ENCODE results near the gene MAP3K10. TPM values are rescaled to one million over a fixed set of nuclear protein-coding genes. Genes with fewer than 3 reads are reported as not detected.
A peak's percentile ranks its signal among the peaks of the same experiment; 100 is the strongest.

Gene MAP3K10
- 10.7 and 11.9 TPM in 2 replicates for polyA plus RNA-seq (2012; rRNA removed)
- polyA plus RNA-seq (2012; cell fraction: cytosol; rRNA removed) = 3.8 and 5.8 TPM in 2 replicates
- polyA plus RNA-seq (2012; cell fraction: nucleus; rRNA removed) = 45.1 and 47.4 TPM in 2 replicates

DNA sequence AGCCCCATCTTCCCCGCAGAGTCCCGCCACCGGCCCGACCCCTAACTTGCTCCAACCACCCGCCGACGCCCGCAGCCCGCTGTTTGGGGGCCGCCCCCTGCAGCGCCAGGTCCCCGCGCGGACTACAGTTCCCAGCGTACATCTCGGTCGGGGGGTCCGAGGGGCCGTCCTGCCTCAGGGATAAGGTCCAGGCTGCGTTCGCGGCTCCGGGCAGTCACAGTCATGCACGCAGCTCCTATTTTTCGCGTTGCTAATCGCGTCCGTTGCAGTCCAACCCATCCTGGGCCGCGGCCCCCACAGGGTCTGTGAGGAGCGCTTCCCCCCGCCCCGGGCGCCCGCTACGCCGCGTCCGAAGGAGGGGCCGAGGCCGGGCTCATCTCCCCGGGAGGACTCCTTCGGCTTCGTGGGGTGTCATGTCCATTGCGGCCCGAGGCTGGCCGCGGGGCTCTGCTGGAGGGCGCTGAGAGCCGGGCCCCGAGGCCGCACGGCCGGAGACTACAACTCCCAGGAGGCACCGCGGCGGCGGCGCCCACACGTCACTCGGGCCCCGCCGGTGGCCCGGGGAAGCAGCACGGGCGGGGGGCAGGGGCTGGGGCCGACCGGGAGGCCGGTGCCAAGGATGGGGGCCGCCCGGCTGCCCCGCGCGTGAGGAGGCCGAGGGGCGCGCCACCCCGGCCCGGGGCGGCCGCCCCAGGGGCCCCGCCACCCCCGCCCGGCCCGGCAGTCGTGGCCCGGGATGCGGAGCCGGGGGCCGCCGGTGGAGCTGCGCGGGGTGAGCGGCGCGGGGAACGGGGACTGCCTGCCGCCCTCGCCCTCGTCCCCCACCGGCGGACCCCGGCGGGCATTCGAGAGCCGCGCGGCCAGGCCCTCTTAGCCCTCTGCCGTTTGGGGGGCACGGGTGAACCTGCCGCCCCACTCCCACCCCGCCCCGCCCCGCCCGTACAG lies at the start of gene MAP3K10:
Gene MAP3K10, plus strand, starts transcription at position 536 of the 945 bp plus-strand sequence. CDS start 606 bp downstream, outside the sequence.
- H3K9me3 ChIP-seq = no peaks in the 10 kb centered on the region
- H3F3A ChIP-seq (replicated peaks; ENCODE audit: insufficient read depth) = no peaks in the 10 kb centered on the region
- CTCF ChIA-PET = interaction anchor here (1.0 to 3.5 kb wide), 7 partner anchors 9 to 409 kb away, joined by 3 to 20 read pairs (median 4); partner anchors contain the start of genes AKT2, LTBP4 and TTC9B
- H3K36me3 ChIP-seq (replicated peaks in 1 of 2; ENCODE audit: control insufficient read depth in 1 of 2, insufficient read depth in 2 of 2, low read length in 1 of 2) = no peaks in the 10 kb centered on the region
- peak; percentile 95 for DNase-seq
- no peaks in the 10 kb centered on the region for H4K20me1 ChIP-seq (ENCODE audit: insufficient read depth)
- TF ChIP-seq JUND (IDR thresholded peaks at IDR 0.05) (no peak), SIN3A (IDR thresholded peaks at IDR 0.05; ENCODE audit: borderline replicate concordance, low read depth, low read length) (no peak), FOXJ3 (CRISPR knock-in tag; IDR thresholded peaks at IDR 0.05) (no peak), RAD21 (IDR thresholded peaks at IDR 0.05; ENCODE audit: low read length) (no peak), TEAD4 (IDR thresholded peaks at IDR 0.05; ENCODE audit: borderline replicate concordance, insufficient read depth) (no peak), POLR2AphosphoS5 (IDR thresholded peaks at IDR 0.05; ENCODE audit: low read depth, low read length) (no peak), GATA2 (CRISPR knock-in tag; IDR thresholded peaks at IDR 0.05) (no peak), RCOR1 (IDR thresholded peaks at IDR 0.05; ENCODE audit: low read length) (no peak), FOXM1 (IDR thresholded peaks at IDR 0.05; ENCODE audit: low read depth) (peak; percentile 13; the same call in 1 of the 2 replicates)
- TF ChIP-seq, protein P1, sequence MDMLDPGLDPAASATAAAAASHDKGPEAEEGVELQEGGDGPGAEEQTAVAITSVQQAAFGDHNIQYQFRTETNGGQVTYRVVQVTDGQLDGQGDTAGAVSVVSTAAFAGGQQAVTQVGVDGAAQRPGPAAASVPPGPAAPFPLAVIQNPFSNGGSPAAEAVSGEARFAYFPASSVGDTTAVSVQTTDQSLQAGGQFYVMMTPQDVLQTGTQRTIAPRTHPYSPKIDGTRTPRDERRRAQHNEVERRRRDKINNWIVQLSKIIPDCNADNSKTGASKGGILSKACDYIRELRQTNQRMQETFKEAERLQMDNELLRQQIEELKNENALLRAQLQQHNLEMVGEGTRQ (IDR thresholded peaks at IDR 0.05; ENCODE audit: borderline replicate concordance, low read depth, low read length) = no peak
- TF ChIP-seq, protein P2, sequence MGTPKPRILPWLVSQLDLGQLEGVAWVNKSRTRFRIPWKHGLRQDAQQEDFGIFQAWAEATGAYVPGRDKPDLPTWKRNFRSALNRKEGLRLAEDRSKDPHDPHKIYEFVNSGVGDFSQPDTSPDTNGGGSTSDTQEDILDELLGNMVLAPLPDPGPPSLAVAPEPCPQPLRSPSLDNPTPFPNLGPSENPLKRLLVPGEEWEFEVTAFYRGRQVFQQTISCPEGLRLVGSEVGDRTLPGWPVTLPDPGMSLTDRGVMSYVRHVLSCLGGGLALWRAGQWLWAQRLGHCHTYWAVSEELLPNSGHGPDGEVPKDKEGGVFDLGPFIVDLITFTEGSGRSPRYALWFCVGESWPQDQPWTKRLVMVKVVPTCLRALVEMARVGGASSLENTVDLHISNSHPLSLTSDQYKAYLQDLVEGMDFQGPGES (IDR thresholded peaks at IDR 0.05; ENCODE audit: low read depth, low read length) = no peak
- TF ChIP-seq, protein P3, sequence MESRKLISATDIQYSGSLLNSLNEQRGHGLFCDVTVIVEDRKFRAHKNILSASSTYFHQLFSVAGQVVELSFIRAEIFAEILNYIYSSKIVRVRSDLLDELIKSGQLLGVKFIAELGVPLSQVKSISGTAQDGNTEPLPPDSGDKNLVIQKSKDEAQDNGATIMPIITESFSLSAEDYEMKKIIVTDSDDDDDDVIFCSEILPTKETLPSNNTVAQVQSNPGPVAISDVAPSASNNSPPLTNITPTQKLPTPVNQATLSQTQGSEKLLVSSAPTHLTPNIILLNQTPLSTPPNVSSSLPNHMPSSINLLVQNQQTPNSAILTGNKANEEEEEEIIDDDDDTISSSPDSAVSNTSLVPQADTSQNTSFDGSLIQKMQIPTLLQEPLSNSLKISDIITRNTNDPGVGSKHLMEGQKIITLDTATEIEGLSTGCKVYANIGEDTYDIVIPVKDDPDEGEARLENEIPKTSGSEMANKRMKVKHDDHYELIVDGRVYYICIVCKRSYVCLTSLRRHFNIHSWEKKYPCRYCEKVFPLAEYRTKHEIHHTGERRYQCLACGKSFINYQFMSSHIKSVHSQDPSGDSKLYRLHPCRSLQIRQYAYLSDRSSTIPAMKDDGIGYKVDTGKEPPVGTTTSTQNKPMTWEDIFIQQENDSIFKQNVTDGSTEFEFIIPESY (IDR thresholded peaks at IDR 0.05; ENCODE audit: borderline replicate concordance, low read depth) = no peak
- TF ChIP-seq, protein P4, sequence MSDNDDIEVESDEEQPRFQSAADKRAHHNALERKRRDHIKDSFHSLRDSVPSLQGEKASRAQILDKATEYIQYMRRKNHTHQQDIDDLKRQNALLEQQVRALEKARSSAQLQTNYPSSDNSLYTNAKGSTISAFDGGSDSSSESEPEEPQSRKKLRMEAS (IDR thresholded peaks at IDR 0.05; ENCODE audit: low read depth) = peak; percentile 16; the same call in 1 of the 2 replicates
- POLR2A ChIA-PET = interaction anchor here (0.6 to 2.3 kb wide), 4 partner anchors 27 to 1682 kb away, joined by 3 to 6 read pairs (median 3); partner anchors contain the start of gene TTC9B
- under 1% methylated on average over 24 of the region's 116 CpGs for WGBS (ENCODE audit: low lambda C conversion rate)
- H3K9ac ChIP-seq = peak within 1 kb of the TSS; percentile 92
- peak within 1 kb of the TSS; percentile 95 for H3K4me2 ChIP-seq
- no peaks in the 10 kb centered on the region for H3K27me3 ChIP-seq (ENCODE audit: insufficient read depth)
- H3K4me1 ChIP-seq (ENCODE audit: control insufficient read depth in 1 of 2, insufficient read depth in 2 of 2, low read depth in 1 of 2, low read length in 1 of 2) = peaks cover 5 to 11% of the 10 kb centered on the region in 2 experiments; a peak in 2 of 4 replicates
- peaks cover 6% of the 10 kb centered on the region; the same call in 1 of the 2 replicates for H3K79me2 ChIP-seq (ENCODE audit: insufficient read depth)
- H2AFZ ChIP-seq (ENCODE audit: low read depth) = peak within 1 kb of the TSS; percentile 100
- peak within 1 kb of the TSS; percentile 81 to 97 for H3K4me3 ChIP-seq (ENCODE audit: low read depth in 2 of 2, low read length in 1 of 2)
- peak within 1 kb of the TSS; percentile 87 to 88 for H3K27ac ChIP-seq (ENCODE audit: low read depth in 2 of 2, low read length in 1 of 2)
- no peaks in the 10 kb centered on the region for H3K9me2 ChIP-seq

All from SK-N-SH (cell line).